Erythroblast (primary cell): ENCODE data around the gene PPP1R1A.

Experiments
- GATA1 ChIP-seq: IDR thresholded peaks from 2 replicates; pipeline ENCODE4 v1.6.1; 2011; ENCODE audit warnings: low read depth, mild to moderate bottlenecking, control low read depth, low read length, moderate library complexity
- POLR2A ChIP-seq: IDR thresholded peaks from 2 replicates; pipeline ENCODE4 v1.6.1; 2011; ENCODE audit warnings: mild to moderate bottlenecking, low read length

DNA sequence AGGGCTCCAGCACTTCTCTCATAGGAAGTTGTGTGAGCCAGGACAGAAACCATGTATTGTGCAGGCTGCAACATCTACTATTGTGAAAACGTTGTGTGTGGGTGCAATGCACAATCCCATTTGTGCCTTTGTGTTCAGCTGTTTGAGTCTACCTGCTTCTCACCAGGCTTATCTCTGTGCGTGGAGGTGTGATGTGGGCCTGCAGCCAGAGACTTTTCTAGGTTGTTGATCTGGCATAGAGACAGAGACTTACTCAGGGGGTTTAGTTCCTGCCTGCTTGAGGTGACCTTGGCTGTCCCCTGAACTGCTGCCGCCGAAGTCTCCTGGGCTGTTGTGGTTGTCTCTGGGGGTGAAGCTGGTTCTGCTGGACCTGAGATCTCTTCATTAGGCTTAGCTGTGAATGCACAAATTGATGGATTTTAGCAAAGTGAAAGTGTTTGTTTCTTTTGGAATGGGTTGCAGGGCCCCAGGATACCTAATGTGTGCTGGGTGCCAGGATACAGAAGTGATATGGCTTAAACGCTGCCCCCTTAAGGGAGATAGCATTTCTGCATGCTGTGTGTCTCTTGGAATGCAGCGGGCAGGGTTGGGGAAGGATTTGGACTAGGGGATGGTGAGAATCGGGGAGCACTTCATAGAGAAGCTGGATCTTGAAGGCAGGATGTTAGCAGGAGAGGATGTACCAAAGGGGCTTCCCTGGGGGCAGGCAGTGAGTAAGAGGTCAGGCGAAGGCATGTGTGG is 43.7 kb upstream of the PPP1R1A start:
- TF ChIP-seq POLR2A (no peak), GATA1 (no peak)
